Activated CD8-positive, alpha-beta memory T cell treated with anti-CD3 and anti-CD28 coated beads, Interleukin-2, amount 50 U/mL, for 24 hours (primary cell): ENCODE data around the gene METAP2.

Source experiments
- DNase-seq: peaks from one replicate; pipeline ENCODE4 v3.0.0-alpha.2; 2020; ENCODE audit errors: extremely low read depth

Gene METAP2

GRCh38 chr12:95513599-95513998 lies 39.6 kb downstream of the METAP2 start:
- DNase-seq = no peak

GRCh38 chr12:95515197-95515596 lies 41.2 kb downstream of the METAP2 start:
- no peak for DNase-seq

- DNase-seq = no peak
Measured at GRCh38 chr12:95516757-95517156, 42.8 kb downstream of the METAP2 start.

- DNase-seq = no peak
Measured at GRCh38 chr12:95517246-95517645, 43.3 kb downstream of the METAP2 start.

GRCh38 chr12:95518944-95519343 lies 45.0 kb downstream of the METAP2 start:
- no peak for DNase-seq

GRCh38 chr12:95520816-95521215 lies 46.9 kb downstream of the METAP2 start:
- DNase-seq = no peak

- DNase-seq = no peak
Measured at GRCh38 chr12:95522692-95523091, 48.7 kb downstream of the METAP2 start.

GRCh38 chr12:95528431-95528830 lies 54.5 kb downstream of the METAP2 start:
- DNase-seq = no peak

DNA sequence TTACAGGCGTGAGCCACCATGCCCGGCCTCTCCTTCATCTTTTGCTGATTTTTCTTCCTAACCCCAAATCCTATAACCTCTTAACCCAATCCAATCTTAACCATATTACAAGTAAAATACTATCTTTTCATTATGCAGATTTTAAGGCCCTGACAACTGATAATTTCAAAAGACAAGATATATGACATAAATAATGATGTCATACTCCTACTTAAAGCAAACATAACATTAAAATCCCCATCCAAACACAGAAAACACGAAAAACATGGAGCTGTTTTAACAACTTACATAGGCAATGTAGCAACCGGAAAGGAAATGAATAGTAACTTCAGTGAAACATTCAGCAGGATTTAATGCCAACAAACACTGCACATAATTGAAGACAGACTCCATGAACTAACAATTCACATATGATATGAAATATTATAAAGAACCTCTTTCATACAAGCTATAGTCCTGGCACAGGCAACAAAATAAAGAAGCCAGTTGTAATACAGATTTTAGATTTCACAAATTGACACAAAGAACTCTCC lies 55.8 kb downstream of the METAP2 start:
- DNase-seq = no peak

DNA sequence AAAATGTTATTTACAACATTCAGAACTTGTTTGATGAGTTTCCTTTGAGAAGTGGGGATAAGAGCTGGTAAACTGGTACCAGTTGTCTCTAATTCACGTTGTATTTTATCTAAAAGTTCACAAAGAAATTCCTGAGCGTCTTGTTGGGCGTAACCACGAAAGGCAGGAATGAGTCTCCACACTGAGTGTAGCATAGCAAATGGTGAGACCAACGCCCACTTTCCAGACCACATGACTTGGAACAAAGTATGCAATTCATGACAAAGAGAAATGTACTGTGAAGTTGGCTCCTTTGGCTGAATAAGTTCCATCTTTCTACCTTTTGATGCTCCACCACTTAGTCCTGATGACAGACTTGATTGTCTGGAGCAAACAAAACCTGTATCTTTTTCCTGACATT lies 58.9 kb downstream of the METAP2 start:
- no peak for DNase-seq

DNA sequence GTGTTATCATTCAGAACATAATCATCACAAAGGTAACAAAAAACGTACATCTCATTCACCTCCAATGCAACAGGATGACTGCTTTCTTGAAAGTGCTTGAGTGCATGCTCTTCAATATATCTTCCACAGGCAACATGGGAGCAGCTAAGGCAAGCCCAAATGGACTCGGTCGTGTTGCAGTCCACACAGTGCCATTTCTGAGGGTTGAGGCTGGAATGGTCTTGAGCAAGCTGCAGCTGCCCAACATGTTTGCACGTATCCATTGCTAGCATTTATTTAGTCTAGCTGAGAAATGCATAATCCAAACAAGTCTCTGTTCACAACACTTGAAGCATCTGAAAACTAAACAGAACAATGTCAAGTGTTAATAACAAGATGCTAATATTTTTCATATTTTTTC lies 60.0 kb downstream of the METAP2 start:
- DNase-seq = no peak

DNA sequence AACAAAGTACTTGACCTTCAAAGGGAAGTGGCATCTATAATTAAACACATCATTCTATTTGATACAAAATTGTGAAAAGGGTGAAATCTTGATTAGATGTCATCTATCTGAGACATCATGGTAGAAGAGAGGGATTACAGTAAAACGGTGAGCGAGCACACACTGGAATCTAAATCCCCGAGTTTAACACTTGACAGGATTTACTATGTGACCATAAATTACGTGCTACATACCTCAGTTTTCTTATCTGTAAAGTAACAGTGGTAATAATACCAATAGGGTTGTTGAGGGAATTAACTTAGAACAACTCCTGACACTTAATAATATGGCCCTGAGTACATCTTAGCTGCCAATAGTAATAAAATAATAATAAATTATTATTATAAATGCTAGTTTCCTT lies 64.1 kb downstream of the METAP2 start:
- DNase-seq = no peak

DNA sequence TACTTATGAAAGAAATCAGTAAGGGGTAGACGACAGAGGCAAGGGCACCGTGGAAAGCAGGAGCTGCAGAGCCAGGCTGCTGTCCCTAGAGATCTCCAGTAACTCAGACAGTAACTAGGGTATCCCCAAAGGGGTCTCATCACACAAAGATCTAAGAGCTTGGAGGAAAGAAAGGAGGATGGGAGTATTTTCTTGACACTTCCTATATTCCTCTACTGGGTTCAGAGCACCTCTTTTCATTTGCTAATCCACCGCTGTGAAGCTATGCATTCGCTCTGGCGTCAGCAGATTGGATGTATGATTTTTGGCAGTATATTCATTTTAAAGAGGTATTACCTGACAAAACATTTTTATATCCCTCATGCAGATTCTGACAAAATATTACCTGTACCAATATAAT lies 64.7 kb downstream of the METAP2 start:
- no peak for DNase-seq

DNA sequence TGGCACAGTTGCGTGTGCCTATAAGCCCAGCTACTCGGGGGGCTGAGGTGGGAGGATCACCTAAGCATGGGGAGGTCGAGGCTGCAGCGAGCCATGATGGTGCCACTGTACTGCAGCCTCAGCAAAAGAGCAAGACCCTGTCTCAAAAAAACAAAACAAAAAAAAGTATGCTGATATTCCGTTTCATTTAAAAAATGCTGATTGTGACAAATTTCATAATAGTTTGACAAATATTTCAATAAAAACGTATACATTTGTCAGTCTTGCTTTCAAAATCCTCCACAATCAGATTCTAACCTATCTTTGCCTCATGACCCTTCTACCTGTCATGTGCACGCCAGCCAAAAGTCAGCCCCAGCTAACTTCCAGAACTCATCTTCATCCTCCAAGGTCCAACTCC lies 67.5 kb downstream of the METAP2 start:
- no peak for DNase-seq

- DNase-seq = no peak
Measured at GRCh38 chr12:95543305-95543704, 69.4 kb downstream of the METAP2 start.

DNA sequence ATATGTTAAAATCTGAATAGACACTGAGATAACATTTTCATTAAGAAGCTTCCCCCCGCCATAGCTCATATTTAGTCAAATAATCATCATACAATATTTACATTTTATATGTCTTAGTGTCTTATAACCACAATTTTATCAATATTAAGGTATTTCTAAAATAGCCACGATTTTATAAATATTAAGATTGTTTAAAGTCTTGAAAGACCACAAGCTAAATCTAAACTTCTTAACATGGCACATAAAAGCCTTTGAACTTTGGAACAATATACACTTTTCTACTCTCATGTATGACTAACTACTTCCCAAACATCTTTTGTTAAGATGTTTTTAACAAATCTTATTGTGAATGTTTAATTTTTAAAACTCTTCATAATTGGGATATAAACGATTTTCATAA lies 70.8 kb downstream of the METAP2 start:
- DNase-seq = no peak

GRCh38 chr12:95545303-95545702 lies 71.4 kb downstream of the METAP2 start:
- no peak for DNase-seq

DNA sequence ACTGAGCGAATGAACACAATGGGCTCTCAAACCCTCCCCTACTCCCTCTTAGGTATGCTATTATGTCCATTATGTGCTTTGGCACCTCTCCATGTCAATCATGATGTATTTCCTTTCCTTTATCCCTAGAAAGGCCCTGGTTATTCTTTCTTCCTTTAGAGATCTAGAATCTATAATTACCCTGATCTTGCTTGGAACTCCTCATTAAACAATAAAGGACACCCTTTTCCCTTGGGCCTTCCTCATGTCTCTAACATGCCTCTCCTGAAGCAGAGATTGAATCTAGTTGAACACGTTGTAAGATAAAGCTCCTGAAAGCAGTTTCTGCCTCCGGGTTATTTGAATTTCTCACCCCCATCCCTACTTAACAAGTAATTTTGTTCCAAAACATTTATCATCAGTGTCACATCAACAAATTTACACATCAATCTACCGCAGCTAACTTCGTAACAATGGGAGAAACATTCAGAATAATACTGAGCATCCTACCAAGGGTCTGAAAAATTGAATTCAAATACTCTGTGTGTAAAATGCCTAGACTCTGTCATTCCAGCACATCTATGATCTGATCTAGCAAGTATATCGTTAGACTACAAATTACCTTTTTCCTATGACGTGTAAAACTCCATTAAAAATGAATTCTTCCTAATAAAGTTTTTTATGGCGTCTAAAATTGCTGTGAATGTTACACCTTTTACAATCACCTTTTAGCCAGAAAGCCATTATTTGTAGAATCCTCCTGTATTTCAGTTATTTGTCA lies 72.0 kb downstream of the METAP2 start:
- no peak for DNase-seq

DNA sequence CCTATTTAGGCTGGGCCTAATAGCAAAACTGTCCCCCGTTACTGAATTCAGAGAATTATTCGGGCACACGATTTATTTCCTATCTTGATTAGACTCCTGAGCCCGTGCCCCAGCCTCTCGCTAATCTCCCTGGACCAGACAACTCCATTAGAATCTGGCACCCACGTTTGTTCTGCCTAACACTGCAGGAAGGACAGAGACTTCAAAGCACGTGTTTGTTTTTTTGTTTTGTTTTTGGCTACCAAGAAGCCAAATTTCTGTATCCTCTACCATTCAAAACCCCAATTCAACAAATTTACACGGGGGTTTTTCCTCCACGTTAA lies 72.5 kb downstream of the METAP2 start:
- DNase-seq = no peak

DNA sequence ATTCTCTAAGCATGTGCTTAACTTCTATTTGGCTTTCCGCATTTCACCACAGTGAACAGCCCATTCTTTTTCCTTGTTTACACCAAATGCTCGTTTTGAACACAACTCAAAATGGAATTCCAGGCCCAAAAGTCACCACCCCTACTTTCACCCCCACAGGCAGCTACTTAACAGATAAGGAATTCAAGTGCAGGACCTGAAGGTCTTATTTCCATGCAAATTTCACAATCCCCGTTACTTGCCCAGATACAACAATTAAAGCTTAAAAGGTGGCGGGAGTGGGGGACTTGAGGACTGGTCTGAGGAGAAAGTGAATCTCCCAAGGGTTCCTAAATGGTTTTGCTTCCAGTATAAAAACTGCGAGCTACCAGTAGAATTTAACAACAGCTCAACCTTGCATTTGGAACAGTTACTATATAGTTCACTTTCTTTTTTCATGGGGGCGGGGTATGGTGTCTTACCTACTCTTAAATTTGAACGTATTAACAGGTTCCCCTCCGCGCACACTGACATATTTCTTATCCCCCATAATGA lies 73.6 kb downstream of the METAP2 start:
- DNase-seq = no peak

DNA sequence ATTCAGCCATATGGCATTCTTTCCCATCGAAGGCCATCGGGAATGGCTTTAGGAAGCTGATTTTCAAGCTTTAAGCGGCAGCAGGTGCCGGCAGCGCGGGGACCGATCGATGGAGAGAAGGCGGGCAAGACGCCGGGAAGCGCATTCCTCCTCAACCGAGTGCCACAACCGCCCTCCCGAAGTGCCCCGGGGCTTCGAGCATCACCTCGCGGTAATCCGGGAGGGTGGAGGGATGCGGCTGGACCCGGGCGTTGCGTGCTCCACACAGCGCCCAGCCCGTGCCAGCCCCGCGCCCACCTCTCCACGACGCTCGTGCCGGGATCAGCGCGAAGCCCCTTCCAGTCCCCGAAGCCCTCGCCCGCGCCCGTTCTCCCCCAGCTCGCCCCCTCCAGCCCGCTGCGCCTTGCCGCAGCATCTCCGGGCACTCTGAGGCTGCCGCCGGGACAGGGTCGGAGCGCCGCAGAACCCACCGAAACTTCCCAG lies 74.1 kb downstream of the METAP2 start:
- DNase-seq = no peak

- no peak for DNase-seq
Measured at GRCh38 chr12:95548539-95549391, 74.8 kb downstream of the METAP2 start.
